MM.1S (cell line): ENCODE data around the gene PNPLA4.
A peak's percentile ranks its signal among the peaks of the same experiment; 100 is the strongest.

ENCODE experiments used
- EZH2phosphoT487 ChIP-seq: fragments of 300-600 bp; sonication (generic); IDR thresholded peaks from 2 replicates; pipeline ENCODE4 v1.6.1; 2018; ENCODE audit warnings: antibody characterized with exemption, low read length
- TF ChIP-seq, protein P1 (sequence below): fragments of 300-600 bp; sonication (generic); IDR thresholded peaks from 2 replicates; pipeline ENCODE4 v1.5.1; 2016; ENCODE audit warnings: antibody characterized with exemption, low read length, mixed read lengths

DNA sequence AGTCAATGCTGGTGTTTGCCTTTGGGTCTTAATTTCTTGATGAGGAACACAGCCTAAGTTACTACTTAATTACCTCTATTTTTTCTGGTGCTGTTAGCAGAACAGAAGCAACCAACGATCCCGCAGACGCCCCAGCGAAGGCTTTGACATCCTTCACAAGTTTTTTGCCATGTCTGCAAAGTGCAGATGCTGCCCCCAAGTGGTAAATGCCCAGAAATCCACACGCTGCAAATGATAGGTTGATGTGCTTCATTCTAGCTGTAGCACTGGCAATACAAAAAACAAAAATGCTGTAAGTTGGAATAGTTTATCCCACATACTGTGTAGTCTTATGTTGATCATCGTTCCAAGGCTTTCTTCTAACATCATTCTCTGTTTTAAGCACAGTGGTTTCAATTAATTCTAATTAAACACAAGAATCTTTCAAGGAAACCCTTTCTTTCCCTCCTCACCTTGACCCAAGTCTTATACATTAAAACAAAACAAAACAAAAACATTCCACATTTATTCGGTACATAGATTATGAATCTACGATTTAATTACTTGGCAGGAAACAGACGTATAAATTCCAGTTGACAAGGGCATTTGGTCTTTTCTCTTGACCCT lies 1.2 kb downstream of the PNPLA4 start:
- TF ChIP-seq, protein P1, sequence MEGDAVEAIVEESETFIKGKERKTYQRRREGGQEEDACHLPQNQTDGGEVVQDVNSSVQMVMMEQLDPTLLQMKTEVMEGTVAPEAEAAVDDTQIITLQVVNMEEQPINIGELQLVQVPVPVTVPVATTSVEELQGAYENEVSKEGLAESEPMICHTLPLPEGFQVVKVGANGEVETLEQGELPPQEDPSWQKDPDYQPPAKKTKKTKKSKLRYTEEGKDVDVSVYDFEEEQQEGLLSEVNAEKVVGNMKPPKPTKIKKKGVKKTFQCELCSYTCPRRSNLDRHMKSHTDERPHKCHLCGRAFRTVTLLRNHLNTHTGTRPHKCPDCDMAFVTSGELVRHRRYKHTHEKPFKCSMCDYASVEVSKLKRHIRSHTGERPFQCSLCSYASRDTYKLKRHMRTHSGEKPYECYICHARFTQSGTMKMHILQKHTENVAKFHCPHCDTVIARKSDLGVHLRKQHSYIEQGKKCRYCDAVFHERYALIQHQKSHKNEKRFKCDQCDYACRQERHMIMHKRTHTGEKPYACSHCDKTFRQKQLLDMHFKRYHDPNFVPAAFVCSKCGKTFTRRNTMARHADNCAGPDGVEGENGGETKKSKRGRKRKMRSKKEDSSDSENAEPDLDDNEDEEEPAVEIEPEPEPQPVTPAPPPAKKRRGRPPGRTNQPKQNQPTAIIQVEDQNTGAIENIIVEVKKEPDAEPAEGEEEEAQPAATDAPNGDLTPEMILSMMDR: peak; percentile 68
- TF ChIP-seq EZH2phosphoT487: no peak
